C4-2B (cell line): ENCODE results near the gene KLHL35.
A peak's percentile ranks its signal among the peaks of the same experiment; 100 is the strongest.

Experiments used
- H3K27ac ChIP-seq: fragments of 450-650 bp; 2 replicates; pipeline ENCODE4 v1.5.1; 2017
- ZFX ChIP-seq: fragments of 450-650 bp; IDR thresholded peaks from 2 replicates; pipeline ENCODE4 v1.6.1; 2017
- TF ChIP-seq, protein P1 (sequence below): fragments of 450-650 bp; conservative IDR thresholded peaks from 2 replicates; pipeline ENCODE4 v1.5.1; 2017; ENCODE audit warnings: mild to moderate bottlenecking

The KLHL35 gene

DNA sequence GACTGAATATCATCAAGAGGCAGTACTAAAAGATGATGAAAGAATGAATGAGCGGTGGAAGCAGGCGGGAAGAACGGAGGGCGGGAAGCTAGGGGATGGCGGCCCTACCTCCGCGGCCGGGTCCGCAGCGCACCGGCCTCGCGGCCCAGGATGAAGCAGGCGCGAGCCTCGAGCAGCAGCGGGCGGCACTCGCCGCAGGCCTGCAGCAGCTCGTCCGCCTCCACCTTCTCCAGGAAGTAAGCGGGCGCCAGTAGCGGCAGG, 3.4 kb downstream of the KLHL35 start:
- peak overlapping the region; percentile 97 for H3K27ac ChIP-seq
- TF ChIP-seq ZFX: peak; percentile 86
- TF ChIP-seq, protein P1, sequence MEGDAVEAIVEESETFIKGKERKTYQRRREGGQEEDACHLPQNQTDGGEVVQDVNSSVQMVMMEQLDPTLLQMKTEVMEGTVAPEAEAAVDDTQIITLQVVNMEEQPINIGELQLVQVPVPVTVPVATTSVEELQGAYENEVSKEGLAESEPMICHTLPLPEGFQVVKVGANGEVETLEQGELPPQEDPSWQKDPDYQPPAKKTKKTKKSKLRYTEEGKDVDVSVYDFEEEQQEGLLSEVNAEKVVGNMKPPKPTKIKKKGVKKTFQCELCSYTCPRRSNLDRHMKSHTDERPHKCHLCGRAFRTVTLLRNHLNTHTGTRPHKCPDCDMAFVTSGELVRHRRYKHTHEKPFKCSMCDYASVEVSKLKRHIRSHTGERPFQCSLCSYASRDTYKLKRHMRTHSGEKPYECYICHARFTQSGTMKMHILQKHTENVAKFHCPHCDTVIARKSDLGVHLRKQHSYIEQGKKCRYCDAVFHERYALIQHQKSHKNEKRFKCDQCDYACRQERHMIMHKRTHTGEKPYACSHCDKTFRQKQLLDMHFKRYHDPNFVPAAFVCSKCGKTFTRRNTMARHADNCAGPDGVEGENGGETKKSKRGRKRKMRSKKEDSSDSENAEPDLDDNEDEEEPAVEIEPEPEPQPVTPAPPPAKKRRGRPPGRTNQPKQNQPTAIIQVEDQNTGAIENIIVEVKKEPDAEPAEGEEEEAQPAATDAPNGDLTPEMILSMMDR: no peak

DNA sequence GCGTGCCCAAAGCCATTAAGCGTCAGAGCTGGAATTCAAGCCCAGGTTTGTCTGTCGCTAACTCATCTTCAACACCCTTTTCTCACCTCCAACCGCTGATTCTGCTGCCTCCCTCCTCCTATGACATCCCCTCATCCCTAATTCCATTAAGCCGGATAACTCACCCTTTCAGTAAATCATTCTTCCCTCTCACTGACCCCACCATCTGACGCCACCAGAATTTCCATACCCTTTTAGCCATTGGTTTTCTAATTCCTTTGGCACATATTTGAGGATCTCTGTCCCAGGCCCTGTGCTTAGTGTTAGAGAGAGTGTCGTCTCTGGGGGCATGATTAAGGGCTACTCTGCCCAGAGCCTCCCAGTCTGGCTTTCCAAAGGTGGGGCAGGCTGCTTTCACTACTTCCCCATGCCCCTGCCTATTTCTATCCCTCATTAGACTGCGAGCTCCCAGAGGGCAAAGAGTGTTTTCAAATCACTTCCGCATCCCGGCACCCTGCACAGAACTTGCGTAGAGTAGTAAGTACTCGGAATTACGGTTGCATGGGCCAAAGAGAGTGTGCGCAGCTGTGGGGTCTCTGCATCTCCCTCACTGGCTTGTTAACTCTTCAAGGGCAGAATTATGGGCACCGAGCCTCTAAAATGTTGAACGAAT, 3.9 kb downstream of the KLHL35 start:
- peak overlapping the region; percentile 97 for H3K27ac ChIP-seq
- TF ChIP-seq ZFX: no peak
- TF ChIP-seq, protein P1: no peak

GRCh38 chr11:75428281-75428724, 4.7 kb downstream of the KLHL35 start:
- TF ChIP-seq ZFX: no peak
- TF ChIP-seq, protein P1: no peak
- peak overlapping the region; percentile 97 for H3K27ac ChIP-seq

DNA sequence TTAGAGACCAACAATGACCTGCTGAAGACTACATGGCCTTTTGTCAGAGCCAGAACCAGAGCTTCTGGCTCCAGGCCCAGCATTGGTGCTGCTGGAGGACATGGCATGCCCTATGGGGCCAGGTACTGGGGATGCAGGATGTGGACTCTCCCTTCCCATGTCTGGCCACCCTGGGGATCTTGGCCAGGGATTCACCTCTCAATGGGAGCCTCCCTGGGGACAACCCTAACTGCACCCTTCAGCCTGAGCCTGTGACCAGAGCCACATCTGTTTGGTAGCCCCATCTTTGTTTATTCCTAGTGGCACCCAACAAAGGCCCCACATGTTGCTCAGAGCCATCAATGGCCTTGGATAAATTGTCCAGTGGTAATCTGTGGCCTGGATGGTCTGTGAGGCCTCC, 5.8 kb downstream of the KLHL35 start:
- H3K27ac ChIP-seq: peak overlapping the region; percentile 5; the same call in 1 of the 2 replicates

GRCh38 chr11:75426720-75427086, 6.3 kb downstream of the KLHL35 start:
- no peak overlapping the region for H3K27ac ChIP-seq
- no peak for TF ChIP-seq ZFX
- TF ChIP-seq, protein P1: no peak

More for the DNA sequence above, 5.8 kb downstream of the KLHL35 start:
- TF ChIP-seq, protein P1: no peak
- no peak for TF ChIP-seq ZFX

GRCh38 chr11:75425422-75425821, 7.6 kb downstream of the KLHL35 start:
- H3K27ac ChIP-seq: no peak overlapping the region
- TF ChIP-seq, protein P1: no peak; the same call in 1 of the 2 replicates
- no peak for TF ChIP-seq ZFX

DNA sequence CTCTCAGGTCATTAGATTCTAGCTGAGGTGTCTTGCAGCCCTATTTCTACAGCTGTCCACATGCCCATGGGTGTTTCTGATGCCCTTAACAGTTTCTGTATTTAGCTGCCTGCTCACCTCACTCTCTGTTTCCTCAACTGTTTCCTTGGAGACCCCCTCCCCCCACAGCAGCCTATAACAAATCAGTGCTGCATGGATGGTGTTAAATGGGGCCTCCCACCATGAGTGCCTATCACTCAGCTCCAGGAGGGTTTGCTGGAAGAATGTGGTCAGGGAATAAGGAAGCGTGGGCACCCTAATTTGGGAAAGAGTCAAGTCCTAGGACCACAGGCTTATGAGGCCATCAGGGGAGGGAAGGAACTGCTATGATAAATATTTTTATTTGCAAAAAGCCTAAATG, 8.6 kb downstream of the KLHL35 start:
- no peak for TF ChIP-seq ZFX
- TF ChIP-seq, protein P1: no peak
- H3K27ac ChIP-seq: no peak overlapping the region
